Esophagus muscularis mucosa (tissue), 3 donors: ENCODE results near the gene EXOC6B.

ENCODE experiments used
- POLR2AphosphoS5 ChIP-seq, 2 donors: sonication (generic); formaldehyde crosslinking; IDR thresholded peaks; one replicate each; pipeline ENCODE4 v1.6.1; 2017; ENCODE audit warnings: antibody characterized with exemption in 2 of 2
- TF ChIP-seq, protein P1 (sequence below), 3 experiments: fragments of 200-600 bp in 2 of 3; fragments of 450-650 bp in 1 of 3; sonication (generic) in 2 of 3; IDR thresholded peaks; one replicate each; pipeline ENCODE4 v1.5.1; 2017 to 2019; ENCODE audit warnings: antibody characterized with exemption in 3 of 3, mild to moderate bottlenecking in 2 of 3, moderate library complexity in 1 of 3

- TF ChIP-seq, protein P1, sequence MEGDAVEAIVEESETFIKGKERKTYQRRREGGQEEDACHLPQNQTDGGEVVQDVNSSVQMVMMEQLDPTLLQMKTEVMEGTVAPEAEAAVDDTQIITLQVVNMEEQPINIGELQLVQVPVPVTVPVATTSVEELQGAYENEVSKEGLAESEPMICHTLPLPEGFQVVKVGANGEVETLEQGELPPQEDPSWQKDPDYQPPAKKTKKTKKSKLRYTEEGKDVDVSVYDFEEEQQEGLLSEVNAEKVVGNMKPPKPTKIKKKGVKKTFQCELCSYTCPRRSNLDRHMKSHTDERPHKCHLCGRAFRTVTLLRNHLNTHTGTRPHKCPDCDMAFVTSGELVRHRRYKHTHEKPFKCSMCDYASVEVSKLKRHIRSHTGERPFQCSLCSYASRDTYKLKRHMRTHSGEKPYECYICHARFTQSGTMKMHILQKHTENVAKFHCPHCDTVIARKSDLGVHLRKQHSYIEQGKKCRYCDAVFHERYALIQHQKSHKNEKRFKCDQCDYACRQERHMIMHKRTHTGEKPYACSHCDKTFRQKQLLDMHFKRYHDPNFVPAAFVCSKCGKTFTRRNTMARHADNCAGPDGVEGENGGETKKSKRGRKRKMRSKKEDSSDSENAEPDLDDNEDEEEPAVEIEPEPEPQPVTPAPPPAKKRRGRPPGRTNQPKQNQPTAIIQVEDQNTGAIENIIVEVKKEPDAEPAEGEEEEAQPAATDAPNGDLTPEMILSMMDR (IDR thresholded peaks at IDR 0.05), result no peak
- TF ChIP-seq POLR2AphosphoS5 (IDR thresholded peaks at IDR 0.05), result no peak
Observed at GRCh38 chr2:72204156-72204785, 621.6 kb downstream of the EXOC6B start.
